K562 (cell line): ENCODE measurements around the gene CAPN7. TPM values are rescaled to one million over a fixed set of nuclear protein-coding genes. Genes with fewer than 3 reads are reported as not detected.

ENCODE experiments used
- ARID2 ChIP-seq: fragments of 450-650 bp; IDR thresholded peaks from 2 replicates; pipeline ENCODE4 v1.6.1; 2017; ENCODE audit warnings: antibody characterized with exemption, mild to moderate bottlenecking
- BACH1 ChIP-seq: fragments of 200-800 bp; sonication (Bioruptor generic); IDR thresholded peaks from 2 replicates; pipeline ENCODE4 v1.6.1; 2016; ENCODE audit warnings: missing genetic modification characterization, missing compliant biosample characterization
- BDP1 ChIP-seq: IDR thresholded peaks from 3 replicates; pipeline ENCODE4 v1.6.1; 2011; ENCODE audit not compliant: insufficient read length, insufficient read depth
- BRD4 ChIP-seq: fragments of 200-600 bp; sonication (generic); IDR thresholded peaks from 2 replicates; pipeline ENCODE4 v1.6.1; 2017; ENCODE audit warnings: inconsistent platforms
- BRD9 ChIP-seq: fragments of 450-650 bp; IDR thresholded peaks from 2 replicates; pipeline ENCODE4 v1.6.1; 2018; ENCODE audit warnings: low read depth; ENCODE audit not compliant: partially characterized antibody
- CBFA2T2 ChIP-seq: fragments of 450-650 bp; conservative IDR thresholded peaks from 2 replicates; pipeline ENCODE4 v1.6.1; 2017; ENCODE audit warnings: mild to moderate bottlenecking
- CEBPG ChIP-seq, 3 experiments: fragments of 200-800 bp in 1 of 3; sonication (Bioruptor generic) in 1 of 3; sonication (generic) in 1 of 3; formaldehyde crosslinking in 1 of 3; IDR thresholded peaks in 2 of 3; conservative IDR thresholded peaks in 1 of 3; 2 replicates each; pipeline versions ENCODE4 v1.6.1 to v1.8.0; 2016 to 2022; ENCODE audit warnings: missing compliant biosample characterization in 2 of 3, missing genetic modification characterization in 2 of 3, mild to moderate bottlenecking in 1 of 3, missing genetic modification reagents in 1 of 3
- CHD1 ChIP-seq: fragments of 200-600 bp; sonication (generic); IDR thresholded peaks from one replicate; pipeline ENCODE4 v1.6.1; 2012; ENCODE audit warnings: mild to moderate bottlenecking, moderate library complexity, low read length, inconsistent platforms
- FOXA3 ChIP-seq, 2 experiments: fragments of 450-650 bp in 1 of 2; sonication (generic) in 1 of 2; formaldehyde crosslinking; IDR thresholded peaks in 1 of 2; conservative IDR thresholded peaks in 1 of 2; 2 replicates each; pipeline versions ENCODE4 v1.4.0 to v1.8.0; 2020 to 2022; ENCODE audit warnings: mild to moderate bottlenecking in 2 of 2, missing genetic modification reagents in 1 of 2
- FUS ChIP-seq: fragments of 200-400 bp; formaldehyde crosslinking; optimal IDR thresholded peaks from 2 replicates; pipeline ENCODE3; 2017; ENCODE audit warnings: low read depth, low read length
- POLR2H ChIP-seq: IDR thresholded peaks from 2 replicates; pipeline ENCODE4 v1.6.1; 2016; ENCODE audit warnings: missing genetic modification characterization, low read depth, mild to moderate bottlenecking, control low read depth, missing compliant biosample characterization, moderate library complexity
- RBM34 ChIP-seq: fragments of 200-400 bp; formaldehyde crosslinking; IDR thresholded peaks from 2 replicates; pipeline ENCODE4 v1.6.1; 2018; ENCODE audit warnings: low read length, borderline replicate concordance; ENCODE audit not compliant: insufficient read depth
- SIN3A ChIP-seq, 2 experiments: fragments of 150-350 bp in 1 of 2; IDR thresholded peaks; 2 replicates each; pipeline ENCODE4 v1.6.1; 2011 to 2016; ENCODE audit warnings: borderline replicate concordance in 2 of 2, low read depth in 2 of 2, low read length in 2 of 2, mild to moderate bottlenecking in 2 of 2, moderate library complexity in 2 of 2; ENCODE audit not compliant: control insufficient read depth in 1 of 2
- TFAM ChIP-seq: fragments of 250-450 bp; sonication (Bioruptor Pico); conservative IDR thresholded peaks from 2 replicates; pipeline ENCODE4 v1.5.0; 2021; ENCODE audit warnings: mild to moderate bottlenecking, moderate library complexity
- ZFP30 ChIP-seq: fragments of 250-450 bp; sonication (Bioruptor Pico); IDR thresholded peaks from 2 replicates; pipeline ENCODE4 v1.8.0; 2022; ENCODE audit warnings: moderate library complexity, mild to moderate bottlenecking, inconsistent platforms, borderline replicate concordance
- ZNF133 ChIP-seq: fragments of 250-450 bp; sonication (Bioruptor Pico); IDR thresholded peaks from 2 replicates; pipeline ENCODE4 v1.4.0; 2020; ENCODE audit warnings: mild to moderate bottlenecking
- ZNF354B ChIP-seq: fragments of 250-450 bp; sonication (Bioruptor Pico); IDR thresholded peaks from 2 replicates; pipeline ENCODE4 v1.4.0; 2020
- ZNF57 ChIP-seq: fragments of 450-650 bp; formaldehyde crosslinking; IDR thresholded peaks from 2 replicates; pipeline ENCODE4 v1.4.0; 2020; ENCODE audit warnings: mild to moderate bottlenecking, moderate library complexity
- ZNF589 ChIP-seq: fragments of 200-800 bp; sonication (Bioruptor generic); IDR thresholded peaks from 2 replicates; pipeline ENCODE4 v1.6.1; 2016; ENCODE audit warnings: low read depth, missing genetic modification characterization, missing compliant biosample characterization
- polyA plus RNA-seq, 8 experiments: library from polyadenylated mRNA; depleted of rRNA in 4 of 8; stranded (reverse) in 5 of 8; unstranded in 3 of 8; fragments of >200 nt; fragmentation: Nextera tagmentation in 2 of 8; fragmentation: Illumina TruSeq in 1 of 8; extraction: Ambion mirVana in 2 of 8; extraction: Trizol in 1 of 8; gene quantifications; 2 replicates each; pipeline versions ENCODE4 v1.2.1 to v1.2.3, GENCODE V29; 2011 to 2014; ENCODE audit warnings: inconsistent platforms in 1 of 8, missing spikeins in 1 of 8
- total RNA-seq, 7 experiments: library from RNA; depleted of rRNA in 6 of 7; stranded (reverse); fragments of >200 nt in 6 of 7; fragmentation: Illumina TruSeq in 2 of 7; extraction: Trizol in 2 of 7; gene quantifications; 2 replicates each; pipeline versions ENCODE4 v1.2.1 to v1.2.3, GENCODE V29; 2011 to 2021; ENCODE audit warnings: low replicate concordance in 1 of 7
- TF ChIP-seq, protein P1 (sequence below): fragments of 200-800 bp; sonication (Bioruptor generic); IDR thresholded peaks from 2 replicates; pipeline ENCODE4 v1.6.1; 2017; ENCODE audit warnings: missing genetic modification characterization, missing compliant biosample characterization
- TF ChIP-seq, protein P2 (sequence below): fragments of 450-650 bp; IDR thresholded peaks from 2 replicates; pipeline ENCODE4 v1.6.1; 2016; ENCODE audit warnings: antibody characterized with exemption
- TF ChIP-seq, protein P3 (sequence below): sonication (generic); formaldehyde crosslinking; IDR thresholded peaks from 2 replicates; pipeline ENCODE4 v1.8.1; 2023; ENCODE audit warnings: mild to moderate bottlenecking, missing genetic modification reagents

CAPN7 gene
- total and polyA plus RNA-seq, 9 of the 15 experiments (the other 6 are each of a cell fraction or from before 2014, with no cell fraction given): 6.5 to 42.7 (median 32.7) TPM

DNA sequence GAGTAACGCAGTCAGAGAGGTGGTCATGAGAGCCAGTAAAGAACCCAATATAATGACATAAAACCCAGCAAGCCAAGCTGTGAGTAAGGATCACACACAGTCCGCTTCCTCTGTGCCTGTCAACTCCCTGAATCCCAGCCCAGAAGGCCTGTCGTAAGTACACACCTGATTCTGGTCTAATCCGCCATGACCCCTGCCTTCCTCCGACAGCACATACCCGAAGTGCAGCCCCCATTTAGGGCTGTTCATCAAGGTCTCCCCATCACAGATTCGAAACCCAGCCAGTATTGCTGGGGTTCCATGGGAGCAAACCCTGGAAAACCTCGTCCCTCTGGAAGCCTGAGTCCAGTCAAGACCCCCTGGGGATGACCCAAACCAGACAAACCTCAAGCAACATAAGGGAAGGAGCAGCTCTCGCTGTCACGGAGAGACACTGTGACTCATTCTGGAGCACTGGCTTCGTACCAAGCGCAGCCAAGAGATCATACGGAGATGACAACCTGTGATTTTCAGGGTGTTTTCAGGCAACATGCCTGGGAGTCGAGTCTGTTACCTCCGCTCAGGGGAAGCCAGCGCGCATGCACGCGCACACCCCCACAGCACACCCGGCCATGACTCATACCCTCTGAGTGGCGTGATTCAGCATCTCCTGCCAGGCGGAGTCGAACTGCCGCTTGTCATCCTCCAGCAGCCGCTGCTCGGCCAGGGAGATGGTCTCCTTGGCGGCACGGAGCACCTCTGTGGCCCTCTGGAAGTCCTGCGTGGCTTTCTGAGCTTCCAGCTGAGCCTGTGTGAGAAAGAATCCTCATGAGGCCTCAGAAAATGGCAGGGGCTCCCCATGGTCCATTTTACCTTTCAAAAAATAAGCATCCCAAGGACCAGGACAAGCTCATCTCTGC is 63.3 kb downstream of the CAPN7 start (continued):
- TF ChIP-seq, protein P1, sequence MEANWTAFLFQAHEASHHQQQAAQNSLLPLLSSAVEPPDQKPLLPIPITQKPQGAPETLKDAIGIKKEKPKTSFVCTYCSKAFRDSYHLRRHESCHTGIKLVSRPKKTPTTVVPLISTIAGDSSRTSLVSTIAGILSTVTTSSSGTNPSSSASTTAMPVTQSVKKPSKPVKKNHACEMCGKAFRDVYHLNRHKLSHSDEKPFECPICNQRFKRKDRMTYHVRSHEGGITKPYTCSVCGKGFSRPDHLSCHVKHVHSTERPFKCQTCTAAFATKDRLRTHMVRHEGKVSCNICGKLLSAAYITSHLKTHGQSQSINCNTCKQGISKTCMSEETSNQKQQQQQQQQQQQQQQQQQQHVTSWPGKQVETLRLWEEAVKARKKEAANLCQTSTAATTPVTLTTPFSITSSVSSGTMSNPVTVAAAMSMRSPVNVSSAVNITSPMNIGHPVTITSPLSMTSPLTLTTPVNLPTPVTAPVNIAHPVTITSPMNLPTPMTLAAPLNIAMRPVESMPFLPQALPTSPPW (CRISPR knock-in tag): peak; percentile 77
- TF ChIP-seq CHD1: no peak
- no peak for TF ChIP-seq ZFP30 (CRISPR knock-in tag)
- TF ChIP-seq TFAM (CRISPR knock-in tag): no peak
- peak; percentile 47 for TF ChIP-seq BRD9
- no peak for TF ChIP-seq FUS
- 0 out of 2 replicates have a peak, but pooled peaks have one; percentile 35 for TF ChIP-seq BRD4
- no peak for TF ChIP-seq ARID2
- TF ChIP-seq, protein P2, sequence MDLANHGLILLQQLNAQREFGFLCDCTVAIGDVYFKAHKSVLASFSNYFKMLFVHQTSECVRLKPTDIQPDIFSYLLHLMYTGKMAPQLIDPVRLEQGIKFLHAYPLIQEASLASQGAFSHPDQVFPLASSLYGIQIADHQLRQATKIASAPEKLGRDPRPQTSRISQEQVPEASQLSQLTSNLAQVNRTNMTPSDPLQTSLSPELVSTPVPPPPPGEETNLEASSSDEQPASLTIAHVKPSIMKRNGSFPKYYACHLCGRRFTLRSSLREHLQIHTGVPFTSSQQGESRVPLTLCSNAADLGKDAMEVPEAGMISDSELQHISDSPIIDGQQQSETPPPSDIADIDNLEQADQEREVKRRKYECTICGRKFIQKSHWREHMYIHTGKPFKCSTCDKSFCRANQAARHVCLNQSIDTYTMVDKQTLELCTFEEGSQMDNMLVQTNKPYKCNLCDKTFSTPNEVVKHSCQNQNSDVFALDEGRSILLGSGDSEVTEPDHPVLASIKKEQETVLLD: peak; percentile 94
- TF ChIP-seq, protein P3, sequence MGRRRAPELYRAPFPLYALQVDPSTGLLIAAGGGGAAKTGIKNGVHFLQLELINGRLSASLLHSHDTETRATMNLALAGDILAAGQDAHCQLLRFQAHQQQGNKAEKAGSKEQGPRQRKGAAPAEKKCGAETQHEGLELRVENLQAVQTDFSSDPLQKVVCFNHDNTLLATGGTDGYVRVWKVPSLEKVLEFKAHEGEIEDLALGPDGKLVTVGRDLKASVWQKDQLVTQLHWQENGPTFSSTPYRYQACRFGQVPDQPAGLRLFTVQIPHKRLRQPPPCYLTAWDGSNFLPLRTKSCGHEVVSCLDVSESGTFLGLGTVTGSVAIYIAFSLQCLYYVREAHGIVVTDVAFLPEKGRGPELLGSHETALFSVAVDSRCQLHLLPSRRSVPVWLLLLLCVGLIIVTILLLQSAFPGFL (CRISPR knock-in tag): 0 out of 2 replicates have a peak, but pooled peaks have one; percentile 60
- no peak for TF ChIP-seq POLR2H (tag)
- TF ChIP-seq BDP1: no peak
- peak; percentile 61 for TF ChIP-seq ZNF354B (CRISPR knock-in tag)
- TF ChIP-seq ZNF133 (CRISPR knock-in tag): 0 out of 2 replicates have a peak, but pooled peaks have one; percentile 22
- peak; percentile 67 for TF ChIP-seq CBFA2T2
- peak; percentile 84 for TF ChIP-seq ZNF589 (CRISPR knock-in tag)
- TF ChIP-seq FOXA3 (CRISPR knock-in tag; conservative IDR thresholded peaks at IDR 0.05 in 1 of 2, IDR thresholded peaks at IDR 0.05 in 1 of 2): 0 out of 4 replicates have a peak, but pooled peaks of 1 of the 2 experiments have one; percentile 45
- no peak for TF ChIP-seq ZNF57 (CRISPR knock-in tag)
- peak; percentile 94 for TF ChIP-seq BACH1 (tag)
- no peak for TF ChIP-seq RBM34
- TF ChIP-seq SIN3A (IDR thresholded peaks at IDR 0.05; ENCODE audit: borderline replicate concordance in 2 of 2, control insufficient read depth in 1 of 2, low read depth in 2 of 2, low read length in 2 of 2): no peak
- TF ChIP-seq CEBPG (CRISPR knock-in tag; IDR thresholded peaks at IDR 0.05): no peak
- no peak for TF ChIP-seq CEBPG (tag; conservative IDR thresholded peaks at IDR 0.05 in 1 of 2, IDR thresholded peaks at IDR 0.05 in 1 of 2)
